Measurements from ENCODE around the gene RPL10. TPM values are rescaled to one million over a fixed set of nuclear protein-coding genes. Genes with fewer than 3 reads are reported as not detected.

The RPL10 gene
- total RNA-seq (2021) (2,429 and 2,445 TPM in 2 replicates), Bru-seq, nascent RNA (percentile 99 among the genes with signal in this experiment), BruChase-seq, experiment 1, labeled RNA remaining after a 2-hour chase (percentile 99 among the genes with signal in this experiment), BruChase-seq, experiment 2, labeled RNA remaining after a 6-hour chase (percentile 100 among the genes with signal in this experiment)
- long read RNA-seq, transcript RPL10-201 (6 exons, 2,278 nt) = major isoform, 958 of 1,126 reads
- long read RNA-seq, transcript RPL10-207 (7 exons, 657 nt) = minor isoform, 9 of 1,126 reads
- long read RNA-seq, transcript RPL10-204 (7 exons, 2,318 nt) = minor isoform, 96 of 1,126 reads
- long read RNA-seq, partial matches to known transcripts = 46 of 1,126 reads
- long read RNA-seq, other reads (novel, unspliced or antisense) = 7 of 1,126 reads

- ChIA-PET POLR2A (ENCODE audit: low non-redundant PET) (interaction anchor here (0.6 to 1.1 kb wide), 4 partner anchors 17 to 129 kb away, joined by 3 to 4 read pairs (median 3); no protein-coding TSS in a partner anchor), CTCF (no interaction called here)
- TF ChIP-seq EZH2 (IDR thresholded peaks at IDR 0.05; ENCODE audit: borderline replicate concordance, low read depth, low read length, poor library complexity, severe bottlenecking) = no peak
- TF ChIP-seq, protein P1, sequence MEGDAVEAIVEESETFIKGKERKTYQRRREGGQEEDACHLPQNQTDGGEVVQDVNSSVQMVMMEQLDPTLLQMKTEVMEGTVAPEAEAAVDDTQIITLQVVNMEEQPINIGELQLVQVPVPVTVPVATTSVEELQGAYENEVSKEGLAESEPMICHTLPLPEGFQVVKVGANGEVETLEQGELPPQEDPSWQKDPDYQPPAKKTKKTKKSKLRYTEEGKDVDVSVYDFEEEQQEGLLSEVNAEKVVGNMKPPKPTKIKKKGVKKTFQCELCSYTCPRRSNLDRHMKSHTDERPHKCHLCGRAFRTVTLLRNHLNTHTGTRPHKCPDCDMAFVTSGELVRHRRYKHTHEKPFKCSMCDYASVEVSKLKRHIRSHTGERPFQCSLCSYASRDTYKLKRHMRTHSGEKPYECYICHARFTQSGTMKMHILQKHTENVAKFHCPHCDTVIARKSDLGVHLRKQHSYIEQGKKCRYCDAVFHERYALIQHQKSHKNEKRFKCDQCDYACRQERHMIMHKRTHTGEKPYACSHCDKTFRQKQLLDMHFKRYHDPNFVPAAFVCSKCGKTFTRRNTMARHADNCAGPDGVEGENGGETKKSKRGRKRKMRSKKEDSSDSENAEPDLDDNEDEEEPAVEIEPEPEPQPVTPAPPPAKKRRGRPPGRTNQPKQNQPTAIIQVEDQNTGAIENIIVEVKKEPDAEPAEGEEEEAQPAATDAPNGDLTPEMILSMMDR (conservative IDR thresholded peaks at IDR 0.05; ENCODE audit: low read depth, low read length) = no peak
- intact Hi-C loops (cut with micrococcal nuclease; ENCODE audit: unreplicated experiment) = loop anchor here (10.0 kb wide), 1 partner anchor 423 kb away; the partner anchor contains the start of genes HCFC1 and TMEM187
- Histone ChIP-seq H3K4me3 (ENCODE audit: low read depth, low read length, poor library complexity, severe bottlenecking) (peak within 1 kb of the TSS; percentile 89), H3K36me3 (ENCODE audit: insufficient read depth, low read length, poor library complexity, severe bottlenecking) (peaks cover 25% of the 10 kb centered on the region), H3K27ac (ENCODE audit: low read depth, low read length, poor library complexity, severe bottlenecking) (peak within 1 kb of the TSS; percentile 100), H3K9me3 (ENCODE audit: low read depth, low read length, poor library complexity, severe bottlenecking) (no peaks in the 10 kb centered on the region), H3K4me1 (ENCODE audit: insufficient read depth, low read length, poor library complexity, severe bottlenecking) (no peaks in the 10 kb centered on the region), H3K27me3 (replicated peaks; ENCODE audit: insufficient read depth, low read depth, low read length, poor library complexity) (no peaks in the 10 kb centered on the region)
- no TSS peak for BruUV-seq (replicated peaks)
- peak; percentile 96 for DNase-seq (ENCODE audit: low spot score)
Measured at GRCh38 chrX:154397888-154398667, at the start of gene RPL10. Gene RPL10, plus strand, starts transcription at chrX:154398377. Its CDS starts 143 bp downstream, at chrX:154398520.

GRCh38 chrX:154348646-154349358 is 49.4 kb upstream of the RPL10 start:
- CTCF ChIA-PET = no interaction called here
- Histone ChIP-seq H3K4me3 (ENCODE audit: low read depth, low read length, poor library complexity, severe bottlenecking) (no peak overlapping the region), H3K36me3 (ENCODE audit: insufficient read depth, low read length, poor library complexity, severe bottlenecking) (peaks cover 48% of the 10 kb centered on the region), H3K4me1 (ENCODE audit: insufficient read depth, low read length, poor library complexity, severe bottlenecking) (no peaks in the 10 kb centered on the region), H3K27me3 (replicated peaks; ENCODE audit: insufficient read depth, low read depth, low read length, poor library complexity) (no peaks in the 10 kb centered on the region), H3K27ac (ENCODE audit: low read depth, low read length, poor library complexity, severe bottlenecking) (no peak overlapping the region), H3K9me3 (ENCODE audit: low read depth, low read length, poor library complexity, severe bottlenecking) (no peaks in the 10 kb centered on the region)
- no peak for DNase-seq (ENCODE audit: low spot score)
- POLR2A ChIA-PET (ENCODE audit: low non-redundant PET) = no interaction called here
- BruUV-seq (replicated peaks) = TSS peak; percentile 65
- TF ChIP-seq EZH2 (IDR thresholded peaks at IDR 0.05; ENCODE audit: borderline replicate concordance, low read depth, low read length, poor library complexity, severe bottlenecking) = no peak
- TF ChIP-seq, protein P1 (conservative IDR thresholded peaks at IDR 0.05; ENCODE audit: low read depth, low read length) = no peak
- intact Hi-C loops (cut with micrococcal nuclease; ENCODE audit: unreplicated experiment) = no loop called here

GRCh38 chrX:154349359-154349935 is 48.7 kb upstream of the RPL10 start:
- Histone ChIP-seq H3K27ac (ENCODE audit: low read depth, low read length, poor library complexity, severe bottlenecking) (no peak overlapping the region), H3K4me3 (ENCODE audit: low read depth, low read length, poor library complexity, severe bottlenecking) (no peak overlapping the region), H3K36me3 (ENCODE audit: insufficient read depth, low read length, poor library complexity, severe bottlenecking) (peaks cover 54% of the 10 kb centered on the region), H3K4me1 (ENCODE audit: insufficient read depth, low read length, poor library complexity, severe bottlenecking) (no peaks in the 10 kb centered on the region), H3K9me3 (ENCODE audit: low read depth, low read length, poor library complexity, severe bottlenecking) (no peaks in the 10 kb centered on the region), H3K27me3 (replicated peaks; ENCODE audit: insufficient read depth, low read depth, low read length, poor library complexity) (no peaks in the 10 kb centered on the region)
- no TSS peak for BruUV-seq (replicated peaks)
- intact Hi-C loops (cut with micrococcal nuclease; ENCODE audit: unreplicated experiment) = no loop called here
- no peak for DNase-seq (ENCODE audit: low spot score)
- POLR2A ChIA-PET (ENCODE audit: low non-redundant PET) = no interaction called here
- TF ChIP-seq EZH2 (IDR thresholded peaks at IDR 0.05; ENCODE audit: borderline replicate concordance, low read depth, low read length, poor library complexity, severe bottlenecking) = no peak
- TF ChIP-seq, protein P1 (conservative IDR thresholded peaks at IDR 0.05; ENCODE audit: low read depth, low read length) = no peak
- CTCF ChIA-PET = no interaction called here

Measured in A673 (cell line).